AG04449 (cell line): Measurements from ENCODE around the gene SVOP.
"Not testable (repeated sequence)": the region's sequence is repeated elsewhere in the genome, so short reads cannot be mapped to it uniquely, and the experiment has no call there.

ENCODE experiments used
- CTCF ChIA-PET: fragments of 350-600 bp; formaldehyde crosslinking; extraction: SDS; loops from one replicate; lab custom pipeline; 2021; ENCODE audit warnings: antibody characterized with exemption; lab: Yijun Ruan, JAX
- POLR2A ChIA-PET: fragments of 400-600, 350-600 bp; formaldehyde crosslinking; extraction: SDS; loops from one replicate; lab custom pipeline; 2020; ENCODE audit warnings: antibody characterized with exemption, inconsistent platforms; lab: Yijun Ruan, JAX
- DNase-seq: peaks from one replicate; pipeline ENCODE4 v3.0.0-alpha.2; 2010; ENCODE audit warnings: low read depth, low spot score
- H3K4me3 ChIP-seq: 2 replicates; pipeline ENCODE4 v1.5.1; 2011; ENCODE audit warnings: low read depth, mild to moderate bottlenecking, control low read depth, low read length
- TF ChIP-seq, protein P1 (sequence below): IDR thresholded peaks from one replicate; pipeline ENCODE4 v1.5.1; 2011; ENCODE audit warnings: mild to moderate bottlenecking, moderate library complexity, low read length, control low read depth, inconsistent platforms; ENCODE audit not compliant: insufficient read depth; ENCODE audit errors: missing control alignments

The SVOP gene

DNA sequence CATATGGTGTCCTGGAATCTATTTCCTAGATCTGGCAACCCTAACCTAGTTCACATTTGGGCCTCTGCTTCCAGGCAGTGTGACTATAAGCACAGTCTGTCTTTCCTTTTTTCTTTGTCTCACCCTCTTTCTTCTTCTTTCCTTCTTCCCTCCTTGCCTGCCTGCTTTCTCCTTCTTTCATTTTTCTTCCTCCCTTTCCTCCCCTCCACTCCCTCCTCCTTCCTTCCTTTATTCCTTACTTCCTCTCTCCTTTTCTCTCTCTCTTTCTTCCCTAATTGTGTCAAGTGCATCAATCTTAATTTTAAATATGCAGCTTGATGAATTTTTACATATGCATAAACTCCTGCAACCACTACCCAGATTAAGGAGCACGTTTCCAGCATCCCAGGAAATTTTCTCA is 145.6 kb downstream of the SVOP start:
- DNase-seq: no peak
- ChIA-PET CTCF (interaction anchor here (1.5 kb wide), 1 partner anchor 9 kb away, joined by 4 read pairs; no protein-coding TSS in a partner anchor), POLR2A (no interaction called here)
- TF ChIP-seq, protein P1, sequence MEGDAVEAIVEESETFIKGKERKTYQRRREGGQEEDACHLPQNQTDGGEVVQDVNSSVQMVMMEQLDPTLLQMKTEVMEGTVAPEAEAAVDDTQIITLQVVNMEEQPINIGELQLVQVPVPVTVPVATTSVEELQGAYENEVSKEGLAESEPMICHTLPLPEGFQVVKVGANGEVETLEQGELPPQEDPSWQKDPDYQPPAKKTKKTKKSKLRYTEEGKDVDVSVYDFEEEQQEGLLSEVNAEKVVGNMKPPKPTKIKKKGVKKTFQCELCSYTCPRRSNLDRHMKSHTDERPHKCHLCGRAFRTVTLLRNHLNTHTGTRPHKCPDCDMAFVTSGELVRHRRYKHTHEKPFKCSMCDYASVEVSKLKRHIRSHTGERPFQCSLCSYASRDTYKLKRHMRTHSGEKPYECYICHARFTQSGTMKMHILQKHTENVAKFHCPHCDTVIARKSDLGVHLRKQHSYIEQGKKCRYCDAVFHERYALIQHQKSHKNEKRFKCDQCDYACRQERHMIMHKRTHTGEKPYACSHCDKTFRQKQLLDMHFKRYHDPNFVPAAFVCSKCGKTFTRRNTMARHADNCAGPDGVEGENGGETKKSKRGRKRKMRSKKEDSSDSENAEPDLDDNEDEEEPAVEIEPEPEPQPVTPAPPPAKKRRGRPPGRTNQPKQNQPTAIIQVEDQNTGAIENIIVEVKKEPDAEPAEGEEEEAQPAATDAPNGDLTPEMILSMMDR: no peak
- no peak overlapping the region for H3K4me3 ChIP-seq

- TF ChIP-seq, protein P1: no peak
- no peak for DNase-seq
- CTCF ChIA-PET: interaction anchor here (1.0 to 1.1 kb wide), 2 partner anchors 10 to 251 kb away, joined by 3 to 4 read pairs; no protein-coding TSS in a partner anchor
- no peak overlapping the region for H3K4me3 ChIP-seq
- POLR2A ChIA-PET: no interaction called here
These were observed 152.1 kb downstream of the SVOP start for GRCh38 chr12:108868781-108869180.

DNA sequence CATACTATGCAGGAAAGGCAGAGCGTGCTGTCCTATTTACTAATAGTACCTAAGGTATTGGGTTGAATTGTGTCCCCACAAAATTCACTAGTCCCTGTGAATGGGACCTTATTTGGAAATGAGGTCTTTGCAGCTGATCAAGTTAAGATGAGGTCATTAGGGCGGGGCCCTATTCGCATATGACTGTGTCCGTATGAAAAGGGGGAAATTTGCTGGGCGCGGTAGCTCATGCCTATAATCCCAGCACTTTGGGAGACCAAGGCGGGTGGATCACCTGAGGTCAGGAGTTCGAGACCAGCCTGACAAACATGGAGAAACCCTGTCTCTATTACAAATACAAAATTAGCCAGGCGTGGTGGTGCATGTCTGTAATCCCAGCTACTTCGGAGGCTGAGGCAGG is 154.8 kb downstream of the SVOP start:
- ChIA-PET CTCF (interaction anchor here (0.9 kb wide), 1 partner anchor 248 kb away, joined by 4 read pairs; no protein-coding TSS in a partner anchor), POLR2A (interaction anchor here (0.6 kb wide), 2 partner anchors 28 to 83 kb away, joined by 3 to 5 read pairs; no protein-coding TSS in a partner anchor)
- H3K4me3 ChIP-seq, DNase-seq: not testable (repeated sequence)

GRCh38 chr12:108865169-108865568 is 155.7 kb downstream of the SVOP start:
- no peak overlapping the region for H3K4me3 ChIP-seq
- POLR2A ChIA-PET: no interaction called here
- TF ChIP-seq, protein P1: no peak
- CTCF ChIA-PET: interaction anchor here (0.9 kb wide), 1 partner anchor 247 kb away, joined by 4 read pairs; no protein-coding TSS in a partner anchor
- DNase-seq: no peak

- DNase-seq: no peak
- CTCF ChIA-PET: no interaction called here
- TF ChIP-seq, protein P1: no peak
- no peak overlapping the region for H3K4me3 ChIP-seq
- POLR2A ChIA-PET: no interaction called here
These were observed 158.3 kb downstream of the SVOP start for GRCh38 chr12:108862588-108862959.

- TF ChIP-seq, protein P1: no peak
- ChIA-PET CTCF (no interaction called here), POLR2A (no interaction called here)
- DNase-seq: no peak
- no peak overlapping the region for H3K4me3 ChIP-seq
These were observed 158.8 kb downstream of the SVOP start for GRCh38 chr12:108861878-108862587.
